OCI-LY7 (cell line): ENCODE measurements around the gene LAYN. TPM values are rescaled to one million over a fixed set of nuclear protein-coding genes. Genes with fewer than 3 reads are reported as not detected.

ENCODE experiments used
- BruUV-seq: library from RNA; stranded (reverse); fragments of 400-500 nt; replicated peaks from 2 replicates; lab custom pipeline; 2021; lab: Mats Ljungman, UMichigan
- CTCF ChIA-PET: fragments of 300-600 bp; sonication (Branson Sonifier 250); formaldehyde crosslinking; loops from one replicate; lab custom pipeline; 2022; ENCODE audit warnings: antibody characterized with exemption; ENCODE audit not compliant: unreplicated experiment; lab: Charles Lee
- POLR2A ChIA-PET: fragments of 300-600 bp; sonication (Branson Sonifier 250); formaldehyde crosslinking; loops from one replicate; lab custom pipeline; 2022; ENCODE audit warnings: antibody characterized with exemption; lab: Charles Lee
- DNase-seq: peaks from one replicate; pipeline ENCODE4 v3.0.0-alpha.2; 2015; ENCODE audit warnings: low spot score
- H2AFZ ChIP-seq: fragments of 200-600 bp; sonication (generic), shearing (Covaris generic); 2 replicates; pipeline ENCODE4 v1.6.1; 2014; ENCODE audit warnings: mild to moderate bottlenecking, antibody characterized with exemption, low read length, moderate library complexity
- H3K27ac ChIP-seq: fragments of 200-600 bp; sonication (generic); 2 replicates; pipeline ENCODE4 v1.5.1; 2014; ENCODE audit warnings: mixed run types, low read depth, mild to moderate bottlenecking, moderate library complexity, low read length, inconsistent platforms; ENCODE audit not compliant: poor library complexity, severe bottlenecking
- H3K36me3 ChIP-seq: fragments of 200-600 bp; sonication (generic); 2 replicates; pipeline ENCODE4 v1.6.1; 2014; ENCODE audit warnings: mild to moderate bottlenecking, antibody characterized with exemption, low read length, moderate library complexity, mixed read lengths; ENCODE audit not compliant: insufficient read depth
- H3K4me1 ChIP-seq: fragments of 200-600 bp; sonication (generic); 2 replicates; pipeline ENCODE4 v1.5.1; 2014; ENCODE audit warnings: mild to moderate bottlenecking, low read length; ENCODE audit not compliant: insufficient read depth, poor library complexity, severe bottlenecking
- H3K4me2 ChIP-seq: fragments of 200-600 bp; sonication (generic); 2 replicates; pipeline ENCODE4 v1.6.1; 2014; ENCODE audit warnings: mild to moderate bottlenecking, low read length
- H3K4me3 ChIP-seq: fragments of 200-600 bp; sonication (generic); 2 replicates; pipeline ENCODE4 v1.5.1; 2014; ENCODE audit warnings: mild to moderate bottlenecking, low read depth, low read length; ENCODE audit not compliant: poor library complexity, severe bottlenecking
- H3K79me2 ChIP-seq: fragments of 200-600 bp; sonication (generic); 2 replicates; pipeline ENCODE4 v1.6.1; 2016; ENCODE audit warnings: low read depth, mild to moderate bottlenecking, low read length, moderate library complexity, mixed read lengths; ENCODE audit not compliant: insufficient read depth
- H3K9me2 ChIP-seq: fragments of 200-600 bp; sonication (generic); 2 replicates; pipeline ENCODE4 v1.6.1; 2016; ENCODE audit warnings: mild to moderate bottlenecking, low read length, mixed read lengths; ENCODE audit not compliant: insufficient read depth
- H3K9me3 ChIP-seq: fragments of 200-600 bp; sonication (generic); 2 replicates; pipeline ENCODE4 v1.6.1; 2014; ENCODE audit warnings: mild to moderate bottlenecking, mixed run types, low read length, mixed read lengths
- H4K20me1 ChIP-seq: fragments of 200-600 bp; sonication (generic); 2 replicates; pipeline ENCODE4 v1.6.1; 2014; ENCODE audit warnings: mild to moderate bottlenecking, antibody characterized with exemption, low read length, moderate library complexity, mixed read lengths; ENCODE audit not compliant: insufficient read depth
- CTCF ChIP-seq: fragments of 200-600 bp; sonication (generic); conservative IDR thresholded peaks from 2 replicates; pipeline ENCODE4 v1.5.1; 2014; ENCODE audit warnings: mild to moderate bottlenecking, antibody characterized with exemption, low read length, moderate library complexity, mixed read lengths
- EZH2phosphoT487 ChIP-seq: fragments of 200-600 bp; sonication (generic); IDR thresholded peaks from 2 replicates; pipeline ENCODE4 v1.6.1; 2018; ENCODE audit warnings: low read depth, borderline replicate concordance, mild to moderate bottlenecking, mixed run types, antibody characterized with exemption, low read length, moderate library complexity, mixed read lengths
- intact Hi-C: fragments of 100-400 bp; cut with micrococcal nuclease; formaldehyde crosslinking; loops from one replicate; pipeline ENCODE4 v1.10.0; 2022; ENCODE audit not compliant: unreplicated experiment
- total RNA-seq, 2 experiments: library from RNA; depleted of rRNA in 1 of 2; stranded (reverse); fragments of >200 nt in 1 of 2; shearing (Covaris generic) in 1 of 2; gene quantifications; 2 replicates each; pipeline ENCODE4 v1.2.3, GENCODE V29; 2014 to 2022

The LAYN gene
- total RNA-seq, 2 experiments from 2014 or later = not detected

- Histone ChIP-seq H3K36me3 (no peaks in the 10 kb centered on the region), H3K9me2 (no peaks in the 10 kb centered on the region), H3K9me3 (no peaks in the 10 kb centered on the region), H4K20me1 (no peaks in the 10 kb centered on the region), H3K4me2 (no peak overlapping the region), H3K27ac (no peak overlapping the region), H3K79me2 (no peaks in the 10 kb centered on the region), H2AFZ (peak overlapping the region; percentile 52; the same call in 1 of the 2 replicates), H3K4me3 (no peak overlapping the region), H3K4me1 (no peaks in the 10 kb centered on the region)
- peak; percentile 83 for DNase-seq
- no TSS peak for BruUV-seq
- ChIA-PET CTCF (no interaction called here), POLR2A (interaction anchor here (0.6 to 1.1 kb wide), 3 partner anchors 11 to 307 kb away, joined by 3 to 4 read pairs (median 4); no protein-coding TSS in a partner anchor)
- intact Hi-C loops = loop anchor here (1.0 to 2.0 kb wide), 4 partner anchors 18 to 276 kb away; partner anchors contain the start of gene SIK2
- TF ChIP-seq CTCF (peak; percentile 93), EZH2phosphoT487 (no peak)
Measured at GRCh38 chr11:111565114-111565720, 24.7 kb downstream of the LAYN start.

GRCh38 chr11:111566324-111566723 lies 25.8 kb downstream of the LAYN start:
- Histone ChIP-seq H3K4me2 (no peak overlapping the region), H2AFZ (no peak overlapping the region), H3K9me3 (no peaks in the 10 kb centered on the region), H3K4me1 (no peaks in the 10 kb centered on the region), H3K36me3 (no peaks in the 10 kb centered on the region), H3K9me2 (no peaks in the 10 kb centered on the region), H3K79me2 (no peaks in the 10 kb centered on the region), H3K4me3 (no peak overlapping the region), H3K27ac (no peak overlapping the region), H4K20me1 (no peaks in the 10 kb centered on the region)
- TF ChIP-seq CTCF = no peak
- no peak for TF ChIP-seq EZH2phosphoT487
- ChIA-PET CTCF (interaction anchor here (1.4 kb wide), 1 partner anchor 210 kb away, joined by 3 read pairs; no protein-coding TSS in a partner anchor), POLR2A (interaction anchor here (0.6 to 1.2 kb wide), 6 partner anchors 12 to 215 kb away, joined by 3 to 4 read pairs (median 3); no protein-coding TSS in a partner anchor)
- no peak for DNase-seq
- no TSS peak for BruUV-seq
- intact Hi-C loops = no loop called here

GRCh38 chr11:111569476-111569875 lies 29.0 kb downstream of the LAYN start:
- POLR2A ChIA-PET = no interaction called here
- Histone ChIP-seq H3K36me3 (no peaks in the 10 kb centered on the region), H2AFZ (no peak overlapping the region), H3K9me2 (no peaks in the 10 kb centered on the region), H3K4me1 (peaks cover 4% of the 10 kb centered on the region), H3K4me2 (no peak overlapping the region), H4K20me1 (no peaks in the 10 kb centered on the region), H3K9me3 (no peaks in the 10 kb centered on the region), H3K27ac (no peak overlapping the region), H3K4me3 (no peak overlapping the region), H3K79me2 (no peaks in the 10 kb centered on the region)
- DNase-seq = no peak
- intact Hi-C loops = no loop called here
- CTCF ChIA-PET = no interaction called here
- TF ChIP-seq CTCF = no peak
- no peak for TF ChIP-seq EZH2phosphoT487
- no TSS peak for BruUV-seq
